Left lung (tissue), 10 donors: ENCODE results near the gene ATP6V1B1. TPM values are rescaled to one million over a fixed set of nuclear protein-coding genes. Genes with fewer than 3 reads are reported as not detected.

Experiments used
- ATAC-seq: fragments of 200-7000 bp; cut with Tn5 transposase; one replicate; pipeline ENCODE4 v1.9.1; 2020; ENCODE audit warnings: moderate library complexity
- DNase-seq, 4 donors: peaks; one replicate each; pipeline ENCODE4 v3.0.0-alpha.2; 2013 to 2020
- H3K27ac ChIP-seq, 2 donors: fragments of 200-600 bp; sonication (generic) in 1 of 2; one replicate each; pipeline versions ENCODE4 v1.5.0 to v1.8.0; 2020 to 2021
- H3K27me3 ChIP-seq, 2 donors: fragments of 200-600 bp; sonication (generic) in 1 of 2; one replicate each; pipeline versions ENCODE4 v1.5.0 to v1.8.0; 2020 to 2021
- H3K36me3 ChIP-seq, 2 donors: fragments of 200-600 bp; sonication (generic) in 1 of 2; one replicate each; pipeline versions ENCODE4 v1.5.0 to v1.8.0; 2020 to 2021
- H3K4me1 ChIP-seq, 2 donors: fragments of 200-600 bp; one replicate each; pipeline ENCODE4 v1.8.0; 2021
- H3K4me3 ChIP-seq, 2 donors: fragments of 200-600 bp; sonication (generic) in 1 of 2; one replicate each; pipeline versions ENCODE4 v1.5.0 to v1.8.0; 2020 to 2021; ENCODE audit warnings: mild to moderate bottlenecking in 1 of 2
- H3K9me3 ChIP-seq, 2 donors: fragments of 200-600 bp; sonication (generic) in 1 of 2; one replicate each; pipeline versions ENCODE4 v1.5.0 to v1.8.0; 2020 to 2021
- intact Hi-C, 2 donors: fragments of 100-400 bp; cut with DNase I; formaldehyde crosslinking; loops; one replicate each; pipeline versions ENCODE4 v1.11.2 to v1.14.2; 2022
- polyA plus RNA-seq, 6 donors: library from polyadenylated mRNA; unstranded; fragments of 120-200 nt; gene quantifications; one replicate each; pipeline ENCODE4 v1.2.1, GENCODE V29; 2013; ENCODE audit not compliant: insufficient read length in 6 of 6
- total RNA-seq, 2 donors: library from RNA; stranded (reverse); fragmentation: NEBNext Ultra II Directional; extraction: Animal tissue kit (Norgen Biotek cat#: 25700); gene quantifications; one replicate each; pipeline ENCODE4 v1.2.1, GENCODE V29; 2021
- TF ChIP-seq, protein P1 (sequence below), 2 donors: fragments of 200-600 bp; sonication (generic) in 1 of 2; IDR thresholded peaks; one replicate each; pipeline versions ENCODE4 v1.5.0 to v1.8.0; 2021; ENCODE audit warnings: antibody characterized with exemption in 2 of 2
- donor health status: DM: no; HTN: yes; CAD: no.
- donor health status: DM: no; HTN: no; CAD: no.

The ATP6V1B1 gene
- total and polyA plus RNA-seq, 8 donors: 0.76 to 5.5 (median 4.7) TPM

DNA sequence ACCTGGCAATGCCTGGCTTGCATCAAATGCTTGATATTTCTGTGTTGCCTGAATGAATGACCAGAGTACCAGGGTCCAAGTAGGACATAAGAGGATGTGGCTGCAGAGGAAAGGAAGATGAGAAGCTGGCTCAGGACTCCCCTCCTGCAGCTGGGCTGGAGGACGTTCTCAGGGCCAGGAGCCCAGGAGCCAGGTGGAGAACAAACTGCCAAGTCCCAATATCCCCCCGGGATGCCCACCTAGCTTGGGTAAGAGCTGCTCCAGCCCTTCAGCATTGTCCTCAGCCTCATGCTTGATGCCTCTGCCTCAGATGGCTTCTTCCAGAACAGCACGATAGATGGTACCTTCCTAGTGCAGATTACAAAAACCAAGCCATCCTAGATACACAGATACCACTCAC is 8.6 kb upstream of the ATP6V1B1 start:
- intact Hi-C loops: no loop called here
- Histone ChIP-seq H3K4me3 (no peak overlapping the region), H3K27ac (no peak overlapping the region), H3K27me3 (no peaks in the 10 kb centered on the region), H3K36me3 (no peaks in the 10 kb centered on the region), H3K9me3 (no peaks in the 10 kb centered on the region), H3K4me1 (no peaks in the 10 kb centered on the region)
- no peak for ATAC-seq
- TF ChIP-seq, protein P1, sequence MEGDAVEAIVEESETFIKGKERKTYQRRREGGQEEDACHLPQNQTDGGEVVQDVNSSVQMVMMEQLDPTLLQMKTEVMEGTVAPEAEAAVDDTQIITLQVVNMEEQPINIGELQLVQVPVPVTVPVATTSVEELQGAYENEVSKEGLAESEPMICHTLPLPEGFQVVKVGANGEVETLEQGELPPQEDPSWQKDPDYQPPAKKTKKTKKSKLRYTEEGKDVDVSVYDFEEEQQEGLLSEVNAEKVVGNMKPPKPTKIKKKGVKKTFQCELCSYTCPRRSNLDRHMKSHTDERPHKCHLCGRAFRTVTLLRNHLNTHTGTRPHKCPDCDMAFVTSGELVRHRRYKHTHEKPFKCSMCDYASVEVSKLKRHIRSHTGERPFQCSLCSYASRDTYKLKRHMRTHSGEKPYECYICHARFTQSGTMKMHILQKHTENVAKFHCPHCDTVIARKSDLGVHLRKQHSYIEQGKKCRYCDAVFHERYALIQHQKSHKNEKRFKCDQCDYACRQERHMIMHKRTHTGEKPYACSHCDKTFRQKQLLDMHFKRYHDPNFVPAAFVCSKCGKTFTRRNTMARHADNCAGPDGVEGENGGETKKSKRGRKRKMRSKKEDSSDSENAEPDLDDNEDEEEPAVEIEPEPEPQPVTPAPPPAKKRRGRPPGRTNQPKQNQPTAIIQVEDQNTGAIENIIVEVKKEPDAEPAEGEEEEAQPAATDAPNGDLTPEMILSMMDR (IDR thresholded peaks at IDR 0.05): no peak
- DNase-seq: no peak

DNA sequence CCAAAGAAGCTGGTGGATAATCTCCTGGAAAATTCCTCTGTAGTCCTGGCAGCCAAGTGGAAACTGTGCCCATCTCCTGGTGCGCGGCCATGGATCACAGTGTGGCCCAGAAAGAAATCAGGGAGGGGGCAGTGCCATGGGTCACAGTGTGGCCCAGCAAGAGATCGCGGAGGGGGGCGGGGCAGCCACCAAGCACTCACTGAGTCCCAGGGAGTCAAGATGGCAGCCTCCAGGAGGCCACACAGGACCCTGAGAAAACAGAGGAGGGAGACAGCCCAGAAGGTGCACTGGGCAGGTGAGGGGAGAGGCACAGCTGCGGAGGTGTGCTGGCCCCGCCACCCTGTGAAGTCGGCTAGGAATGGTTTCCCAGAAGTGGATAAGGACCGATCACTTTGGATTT is 8.1 kb upstream of the ATP6V1B1 start:
- H3K36me3 ChIP-seq: no peaks in the 10 kb centered on the region
- H3K4me3 ChIP-seq: no peak overlapping the region
- DNase-seq (no peak), ATAC-seq (no peak)
- intact Hi-C loops: no loop called here
- TF ChIP-seq, protein P1 (IDR thresholded peaks at IDR 0.05): no peak
- H3K27ac ChIP-seq: no peak overlapping the region
- no peaks in the 10 kb centered on the region for H3K4me1 ChIP-seq
- H3K9me3 ChIP-seq: no peaks in the 10 kb centered on the region
- no peaks in the 10 kb centered on the region for H3K27me3 ChIP-seq

DNA sequence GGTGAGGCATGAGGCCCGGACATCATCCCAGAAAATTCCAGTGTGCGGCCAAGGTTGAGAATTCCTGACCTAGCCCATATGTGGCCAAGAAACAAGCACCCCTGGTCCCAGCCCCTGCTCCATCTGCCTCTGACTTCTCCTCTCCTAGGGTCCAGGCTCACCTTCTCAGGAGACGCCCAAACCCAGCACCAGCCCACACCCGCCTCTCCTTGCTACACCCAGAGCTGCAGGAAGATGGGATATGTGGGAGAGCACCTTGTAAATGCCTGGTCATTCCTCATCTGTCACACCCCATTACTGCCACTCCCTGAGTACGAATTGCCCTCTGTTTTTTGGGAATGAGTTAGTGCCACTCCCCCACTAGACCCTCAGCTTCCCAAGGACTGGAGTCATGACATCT is 7.3 kb upstream of the ATP6V1B1 start:
- H3K4me3 ChIP-seq: no peak overlapping the region
- H3K9me3 ChIP-seq: no peaks in the 10 kb centered on the region
- H3K27me3 ChIP-seq: no peaks in the 10 kb centered on the region
- DNase-seq (no peak), ATAC-seq (no peak)
- intact Hi-C loops: no loop called here
- H3K4me1 ChIP-seq: no peaks in the 10 kb centered on the region
- no peak overlapping the region for H3K27ac ChIP-seq
- H3K36me3 ChIP-seq: no peaks in the 10 kb centered on the region
- TF ChIP-seq, protein P1 (IDR thresholded peaks at IDR 0.05): no peak

DNA sequence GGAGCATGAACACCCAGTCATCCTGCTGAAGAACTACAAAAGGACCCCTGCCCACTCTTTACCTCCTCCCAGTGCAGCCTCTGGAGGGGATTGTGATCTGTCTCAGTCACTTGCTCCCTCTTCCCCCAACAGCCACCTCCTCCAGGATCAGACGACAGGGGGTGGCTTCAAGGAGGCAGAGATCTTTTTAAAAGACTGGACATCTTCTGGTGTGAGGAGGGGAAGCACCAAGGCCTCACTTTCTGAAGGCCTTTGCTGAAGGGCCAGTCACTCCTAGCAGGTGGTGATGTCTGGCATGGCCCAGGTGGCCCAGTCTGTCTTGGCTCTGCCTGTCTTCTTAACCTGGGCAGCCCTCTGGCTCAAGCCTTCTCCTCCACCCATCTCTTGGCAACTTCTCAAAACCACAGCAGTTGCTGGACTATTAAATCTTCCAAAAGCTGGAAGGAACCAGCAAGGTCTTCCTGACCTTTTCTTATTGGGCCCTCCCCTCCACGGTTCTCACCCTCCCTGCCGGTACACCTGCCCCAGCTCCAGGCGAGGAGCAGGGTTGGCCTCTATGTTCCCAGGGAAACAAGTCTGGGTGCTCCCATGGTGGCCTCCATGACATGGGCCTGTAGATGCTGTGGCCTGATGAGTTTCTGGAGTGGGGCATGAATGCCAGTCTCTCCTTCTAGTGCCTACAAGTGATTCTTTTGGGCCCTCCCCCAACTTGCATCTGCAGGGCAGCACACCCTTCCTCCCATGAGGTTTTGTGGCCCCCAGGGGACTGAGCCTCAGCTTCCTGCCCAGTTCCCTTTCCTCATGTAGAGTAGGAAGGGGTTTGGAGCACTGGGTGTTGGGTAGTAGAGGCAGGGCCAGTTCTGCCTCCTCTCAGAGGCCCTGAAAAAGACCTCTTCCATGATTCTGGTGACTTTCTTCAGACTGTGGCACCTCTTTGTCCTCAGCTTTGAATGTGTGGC is 5.0 kb upstream of the ATP6V1B1 start:
- ATAC-seq: no peak
- H3K36me3 ChIP-seq: no peaks in the 10 kb centered on the region
- no peak overlapping the region for H3K4me3 ChIP-seq
- intact Hi-C loops: no loop called here
- H3K27me3 ChIP-seq: peaks cover 0 to 7% of the 10 kb centered on the region in 2 donors
- DNase-seq: no peak
- TF ChIP-seq, protein P1 (IDR thresholded peaks at IDR 0.05): no peak
- no peak overlapping the region for H3K27ac ChIP-seq
- H3K4me1 ChIP-seq: no peaks in the 10 kb centered on the region
- no peaks in the 10 kb centered on the region for H3K9me3 ChIP-seq

DNA sequence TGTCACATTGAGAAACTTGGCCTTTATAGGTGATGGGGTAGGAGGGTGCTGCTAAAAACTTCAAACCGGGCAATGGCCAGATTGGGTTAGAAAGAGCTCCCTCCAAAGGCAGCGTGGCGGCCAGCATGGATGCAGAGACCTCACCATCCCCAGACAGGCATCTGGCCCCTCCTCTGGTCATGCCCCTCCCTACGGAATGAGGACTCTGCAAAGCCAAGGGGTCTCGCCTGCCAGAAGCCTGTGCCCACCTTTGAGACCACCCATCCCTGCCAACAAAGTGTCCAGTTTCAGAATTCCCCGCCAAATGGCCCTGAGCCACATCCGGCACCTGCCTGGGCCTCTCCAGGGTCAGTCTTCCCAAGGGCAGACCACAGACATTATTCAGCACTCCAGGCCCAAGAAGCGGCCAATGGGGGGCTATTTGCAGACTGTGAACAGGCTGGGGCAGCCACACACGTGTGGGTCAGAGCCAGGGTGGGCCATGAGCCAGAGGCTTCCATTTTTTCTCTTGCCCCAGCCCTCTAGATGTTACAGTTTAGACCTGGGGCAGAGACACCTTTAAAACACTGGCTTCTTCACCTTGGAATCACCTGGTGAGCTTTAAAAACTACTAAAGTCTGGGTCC is 4.2 kb upstream of the ATP6V1B1 start:
- intact Hi-C loops: no loop called here
- H3K27ac ChIP-seq: no peak overlapping the region
- ATAC-seq: no peak
- H3K4me3 ChIP-seq: no peak overlapping the region
- H3K27me3 ChIP-seq: peaks cover 0 to 13% of the 10 kb centered on the region in 2 donors
- H3K9me3 ChIP-seq: no peaks in the 10 kb centered on the region
- no peaks in the 10 kb centered on the region for H3K4me1 ChIP-seq
- TF ChIP-seq, protein P1 (IDR thresholded peaks at IDR 0.05): no peak
- H3K36me3 ChIP-seq: no peaks in the 10 kb centered on the region
- no peak for DNase-seq
